ENCODE data around the gene FAM24B. TPM values are rescaled to one million over a fixed set of nuclear protein-coding genes. Genes with fewer than 3 reads are reported as not detected.
"Not testable (repeated sequence)": the region's sequence is repeated elsewhere in the genome, so short reads cannot be mapped to it uniquely, and the experiment has no call there.

The FAM24B gene, protein sequence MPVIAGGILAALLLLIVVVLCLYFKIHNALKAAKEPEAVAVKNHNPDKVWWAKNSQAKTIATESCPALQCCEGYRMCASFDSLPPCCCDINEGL
- total RNA-seq = 0.60 TPM

DNA sequence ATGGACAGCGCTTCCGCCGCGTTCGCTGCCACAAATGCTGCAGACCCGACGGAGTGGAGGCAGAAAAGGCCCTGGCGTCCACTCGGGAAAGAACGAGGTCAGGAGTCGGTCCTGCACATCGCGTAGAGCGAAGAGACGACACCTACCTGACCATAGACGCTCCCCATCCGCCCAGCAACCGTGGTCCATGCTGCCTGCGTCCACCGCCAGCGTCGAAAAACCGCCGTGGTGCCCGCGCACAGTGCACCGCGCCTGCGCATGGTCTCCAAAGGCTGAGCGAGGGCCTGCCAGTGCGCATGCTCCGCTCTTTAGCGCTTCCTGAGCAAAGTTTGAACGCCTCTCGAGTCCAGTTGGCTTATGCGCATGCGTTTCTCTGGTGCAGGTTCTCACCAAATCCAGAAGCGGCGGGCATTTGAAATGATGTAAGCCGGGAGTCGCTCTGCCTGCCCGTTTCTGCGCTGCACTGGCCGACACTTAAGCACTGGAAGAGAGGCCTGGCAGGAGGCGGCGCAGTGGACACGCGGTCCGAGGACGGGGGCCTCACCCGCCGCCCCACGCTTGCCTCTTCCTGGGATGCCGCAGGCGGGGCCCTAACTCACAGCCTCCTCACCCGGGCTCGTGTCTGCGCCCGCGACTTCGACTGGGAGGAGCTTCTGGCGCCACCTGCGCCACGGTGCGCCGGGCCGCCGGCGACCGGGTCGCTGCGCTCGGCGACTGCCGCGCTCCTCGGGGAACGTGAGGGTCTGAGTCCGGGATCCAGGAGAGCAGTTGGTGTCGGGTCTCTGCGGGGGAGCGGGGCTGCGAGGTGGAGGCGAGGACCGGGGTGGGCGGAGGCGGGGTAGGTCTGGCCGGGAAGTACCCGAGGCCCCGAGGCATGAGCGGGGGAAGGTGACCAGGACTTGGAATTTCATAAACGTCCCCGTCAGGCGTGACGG, at the start of gene FAM24B:
FAM24B (minus strand) TSS at position 243 of the 935 bp plus-strand sequence. CDS start 29,066 bp downstream, outside the sequence.
- DNase-seq (ENCODE audit: low spot score) = peak; percentile 96

DNA sequence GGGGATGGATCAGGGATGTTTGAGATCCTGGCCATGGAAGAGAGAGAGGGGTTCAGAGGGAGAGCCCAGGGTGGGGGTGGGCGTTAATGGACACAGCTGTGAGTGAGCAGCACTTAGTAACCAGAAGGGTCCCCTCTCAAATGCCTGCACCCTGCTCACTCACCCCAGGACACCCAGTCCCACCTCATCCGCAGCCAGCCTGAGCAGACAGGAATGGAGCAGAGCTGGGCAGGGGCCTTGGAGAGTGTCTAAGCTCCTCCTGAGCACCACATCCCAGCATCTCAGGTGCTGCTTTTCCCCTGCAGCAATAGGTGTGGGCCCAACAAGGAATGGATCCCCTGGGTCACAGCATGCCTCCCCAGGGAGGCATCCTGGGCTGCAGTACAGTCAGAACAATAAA, 36.3 kb upstream of the FAM24B start:
- DNase-seq (ENCODE audit: low spot score) = no peak
- no peak for ATAC-seq

More for the DNA sequence above, at the start of gene FAM24B:
- peak; percentile 97 for ATAC-seq

DNA sequence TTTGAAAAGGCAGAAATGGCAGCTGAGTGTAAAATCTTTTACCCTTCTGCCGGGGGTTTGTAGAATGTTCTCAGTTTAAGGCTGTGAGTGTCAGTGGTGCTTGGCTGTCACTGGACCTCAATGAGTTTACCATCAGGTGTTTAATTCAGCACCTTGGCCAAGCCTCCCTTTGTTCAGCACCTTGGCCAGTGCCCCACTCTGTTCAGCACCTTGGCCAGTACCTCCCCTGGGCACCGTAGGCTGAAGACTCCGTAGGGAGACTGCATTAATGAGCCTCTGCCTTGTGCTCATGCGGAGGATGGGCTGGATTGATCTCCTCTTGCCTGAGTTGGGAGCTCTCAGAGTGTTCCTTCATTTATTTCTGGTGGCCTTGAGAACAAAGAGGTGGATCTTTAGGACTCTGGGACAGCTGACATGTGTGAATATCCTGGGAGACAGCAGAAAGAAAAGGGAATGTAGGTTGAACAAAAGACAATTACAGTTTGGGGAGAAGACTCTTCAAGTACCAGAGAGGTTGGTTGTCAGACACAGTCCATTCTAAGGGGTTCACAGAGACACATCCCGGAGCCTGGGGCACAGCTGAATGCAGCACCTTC, 32.6 kb upstream of the FAM24B start:
- DNase-seq (ENCODE audit: low spot score) (no peak), ATAC-seq (peak; percentile 87)

DNA sequence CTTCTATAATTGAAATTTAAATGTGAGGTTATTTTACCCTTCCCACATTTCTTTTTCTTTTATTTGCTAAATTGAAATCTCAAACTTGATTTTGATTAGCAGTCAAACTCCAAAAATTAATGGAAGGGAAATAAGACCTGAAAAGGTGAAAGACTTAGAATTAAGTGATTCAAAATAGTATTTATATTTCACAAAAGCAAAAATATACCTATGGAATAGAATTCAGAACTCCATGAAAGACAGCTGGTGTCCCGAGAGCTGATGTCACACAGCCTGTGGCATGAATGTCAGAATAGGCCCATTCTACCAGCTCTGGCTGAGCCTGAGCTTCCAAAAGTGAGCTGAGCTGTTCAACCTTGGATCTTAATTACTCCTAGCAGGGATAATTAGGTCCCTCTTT, 30.9 kb upstream of the FAM24B start, which contains the start of gene FAM24A:
FAM24A (plus strand) TSS at position 301 of the 400 bp plus-strand sequence. CDS start 1,025 bp downstream, outside the sequence.
- ATAC-seq (no peak), DNase-seq (ENCODE audit: low spot score) (no peak)

DNA sequence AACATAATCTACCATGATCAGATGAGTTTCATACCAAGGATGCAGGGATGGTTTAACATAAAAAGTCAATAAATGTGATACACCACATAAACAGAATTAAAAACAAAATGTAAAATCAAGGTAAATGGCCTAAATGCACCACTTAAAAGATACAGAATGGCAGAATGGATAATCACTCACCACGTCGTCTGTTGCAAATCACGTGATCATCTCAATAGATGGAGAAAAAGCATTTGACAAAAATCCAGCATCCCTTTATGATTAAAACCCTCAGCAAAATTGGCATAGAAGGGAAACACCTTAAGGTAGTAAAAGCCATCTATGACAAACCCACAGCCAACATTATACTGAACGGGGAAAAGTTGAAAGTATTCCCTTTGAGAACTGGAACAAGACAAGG, 24.5 kb upstream of the FAM24B start:
- not testable (repeated sequence) for DNase-seq (ENCODE audit: low spot score); ATAC-seq

DNA sequence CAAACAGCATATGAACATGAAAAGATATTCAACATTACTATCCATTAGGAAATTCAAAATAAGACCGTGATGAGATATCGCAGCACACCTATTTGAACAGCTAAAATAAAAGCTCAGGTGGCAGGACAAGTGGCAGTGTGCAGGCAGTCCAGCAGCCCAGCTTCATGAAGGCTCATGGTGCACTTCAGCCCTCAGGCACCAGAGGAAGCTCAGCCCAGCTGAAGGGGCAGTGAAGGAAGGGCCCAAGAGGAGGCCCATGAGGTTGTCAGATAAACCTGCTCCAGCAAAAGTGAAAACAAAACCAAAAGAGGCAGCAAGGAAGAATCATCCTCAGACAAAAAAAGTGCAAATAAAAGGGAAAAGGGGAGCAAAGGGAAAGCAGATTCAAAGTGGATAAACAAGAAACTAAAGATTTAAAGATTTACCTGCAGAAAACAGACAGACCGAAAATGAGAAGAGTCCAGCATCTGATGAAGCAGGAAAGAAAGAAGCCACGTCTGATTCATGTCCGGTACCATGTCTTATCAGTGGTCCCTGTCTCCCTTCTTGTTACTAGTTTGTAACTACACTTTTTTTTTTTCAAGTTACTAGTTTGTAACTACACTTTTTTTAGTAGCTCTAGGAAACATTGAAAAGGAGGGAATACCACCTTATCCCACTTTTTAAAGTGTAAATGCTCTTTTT, 15.0 kb upstream of the FAM24B start:
- ATAC-seq = no peak

DNA sequence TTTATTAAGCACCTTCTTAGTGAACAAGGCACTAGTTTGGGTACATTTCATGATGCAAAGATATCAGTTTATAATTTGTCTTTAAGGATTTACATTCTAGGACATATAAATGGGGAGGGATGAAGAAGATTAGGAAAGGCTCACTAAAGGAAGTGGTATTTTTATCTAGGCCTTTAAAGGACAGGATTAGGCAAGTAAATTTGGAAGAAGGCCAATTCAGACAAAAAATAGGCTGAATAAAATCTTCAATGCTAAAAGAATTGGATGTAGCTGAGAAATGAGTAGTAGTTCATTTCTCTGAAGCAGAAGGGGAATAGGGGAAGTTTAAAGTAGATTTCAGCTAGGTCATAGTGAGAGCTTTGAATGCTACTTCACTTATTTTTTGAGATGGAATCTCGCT, 4.8 kb upstream of the FAM24B start:
- DNase-seq (ENCODE audit: low spot score) (no peak), ATAC-seq (no peak)

More for the DNA sequence above, 15.0 kb upstream of the FAM24B start:
- DNase-seq (ENCODE audit: low spot score) = no peak

DNA sequence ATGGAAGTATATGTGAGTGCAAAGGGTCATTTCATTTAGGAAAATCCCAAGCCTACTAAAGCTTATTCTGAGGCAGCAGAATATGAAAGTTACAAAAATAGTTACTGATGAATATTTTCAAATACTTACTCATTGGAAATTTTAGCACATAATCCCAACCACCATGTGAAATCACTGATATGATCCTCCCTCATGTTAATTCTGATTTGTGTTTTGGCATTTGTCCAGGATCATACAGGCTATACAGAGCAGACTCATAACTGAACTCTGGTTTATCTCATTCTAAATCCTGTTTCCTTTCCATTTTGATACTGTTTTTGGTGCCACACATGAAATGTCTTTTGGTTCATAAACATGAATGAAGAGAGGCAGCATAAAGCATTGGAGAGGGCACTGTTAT, 3.4 kb upstream of the FAM24B start:
- ATAC-seq (no peak), DNase-seq (ENCODE audit: low spot score) (no peak)

DNA sequence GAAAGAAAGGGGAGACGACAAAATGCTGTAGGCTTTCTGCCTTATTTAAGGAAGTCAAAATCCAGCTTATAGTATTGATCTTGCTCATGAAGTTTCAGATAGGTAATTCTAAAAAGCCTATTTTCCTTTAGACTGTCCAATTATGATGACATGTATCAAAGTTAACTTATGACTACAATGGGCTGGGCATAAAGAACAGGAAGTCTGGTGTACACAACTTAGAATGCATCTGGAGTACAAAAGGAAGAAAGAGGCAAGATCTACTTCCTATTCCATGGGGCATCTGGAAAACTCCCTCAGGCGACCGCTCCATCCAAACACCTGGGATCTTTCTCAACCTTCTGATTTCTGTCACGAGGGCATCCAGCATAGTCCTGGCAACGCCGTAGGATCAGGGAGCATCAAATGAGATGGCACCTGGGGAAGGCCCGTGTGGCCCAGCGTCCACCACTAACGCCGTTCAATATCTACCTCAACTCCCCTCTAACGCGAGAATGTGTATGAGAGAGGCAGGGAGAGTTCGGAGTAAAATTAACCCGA, 512 bp downstream of the FAM24B start:
- ATAC-seq (peak; percentile 8), DNase-seq (ENCODE audit: low spot score) (no peak)

DNA sequence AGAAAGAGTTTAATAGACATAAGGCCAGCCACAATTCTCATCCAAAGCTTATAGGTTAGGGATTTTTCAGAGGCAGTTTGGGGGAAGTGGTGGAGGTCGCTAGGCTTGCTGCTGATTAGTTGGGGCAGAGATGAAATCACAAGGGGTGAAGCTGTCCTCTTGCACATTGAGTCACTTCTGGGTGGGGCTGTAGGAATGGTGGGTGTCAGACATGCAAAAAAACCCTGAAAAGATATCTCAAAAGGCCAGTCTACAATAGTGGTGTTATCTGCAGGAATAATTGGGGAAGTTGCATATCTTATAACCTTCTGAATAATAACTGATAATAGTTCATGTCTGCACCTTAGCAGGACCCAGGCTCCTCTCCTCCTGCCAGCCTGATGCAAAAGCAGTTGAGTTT, 2.1 kb downstream of the FAM24B start:
- no peak for ATAC-seq
- DNase-seq (ENCODE audit: low spot score) = no peak

DNA sequence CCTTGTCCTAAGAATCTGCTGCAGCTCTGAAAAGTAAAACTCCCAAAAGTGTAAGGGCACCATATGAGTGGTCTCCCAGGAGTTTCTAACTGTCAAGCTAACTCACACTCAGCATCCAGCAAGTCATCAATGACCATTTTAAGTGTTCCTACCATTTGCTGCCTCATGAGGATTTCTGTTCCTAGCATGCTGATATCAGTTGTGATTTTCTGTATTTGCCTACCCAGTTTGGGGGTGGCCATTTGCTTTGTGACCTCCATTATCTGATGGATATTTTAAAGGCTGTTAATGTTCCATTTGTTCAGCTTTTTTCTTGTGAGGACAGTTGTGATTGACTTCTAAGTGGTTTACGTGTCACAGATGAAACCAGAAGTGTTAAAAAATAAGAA, 2.9 kb downstream of the FAM24B start:
- ATAC-seq (no peak), DNase-seq (ENCODE audit: low spot score) (no peak)

DNA sequence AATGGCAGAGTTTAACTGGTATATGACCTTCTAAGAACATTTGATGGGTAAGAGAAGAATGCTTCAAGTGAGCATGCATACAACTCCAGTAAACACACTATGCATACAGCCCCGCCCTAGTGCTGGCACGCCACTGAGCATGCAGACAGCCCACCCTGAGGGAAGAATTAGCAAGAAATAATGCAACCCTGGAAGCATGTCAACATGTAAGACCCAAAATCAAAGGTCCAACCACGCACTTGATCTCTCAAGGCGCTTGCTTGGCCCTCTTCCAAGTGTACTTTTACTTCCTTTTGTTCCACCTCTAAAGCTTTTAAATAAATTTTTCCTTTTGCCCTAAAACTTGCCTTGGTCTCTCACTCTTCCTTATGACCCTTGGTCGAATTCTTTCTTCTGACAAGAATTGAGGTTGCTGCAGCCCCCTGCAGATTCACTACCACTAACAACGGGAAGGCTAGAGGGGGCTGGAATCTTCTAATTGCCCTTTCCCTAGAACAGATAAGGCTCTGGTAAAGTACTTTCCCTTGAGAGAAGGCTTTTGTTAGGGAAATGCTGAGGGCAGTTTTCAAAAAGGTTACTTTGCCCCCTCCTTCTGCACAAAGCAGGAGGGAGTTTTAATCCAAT, 3.4 kb downstream of the FAM24B start:
- no peak for ATAC-seq
- DNase-seq (ENCODE audit: low spot score) = no peak

DNA sequence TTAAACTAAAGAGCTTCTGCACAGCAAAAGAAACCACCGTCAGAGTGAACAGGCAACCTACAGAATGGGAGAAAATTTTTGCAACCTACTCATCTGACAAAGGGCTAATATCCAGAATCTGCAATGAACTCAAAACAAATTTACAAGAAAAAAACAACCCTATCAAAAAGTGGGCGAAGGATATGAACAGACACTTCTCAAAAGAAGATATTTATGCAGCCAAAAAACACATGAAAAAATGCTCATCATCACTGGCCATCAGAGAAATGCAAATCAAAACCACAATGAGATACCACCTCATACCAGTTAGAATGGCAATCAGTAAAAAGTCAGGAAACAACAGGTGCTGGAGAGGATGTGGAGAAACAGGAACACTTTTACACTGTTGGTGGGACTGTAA, 7.4 kb downstream of the FAM24B start:
- ATAC-seq; DNase-seq (ENCODE audit: low spot score): not testable (repeated sequence)

DNA sequence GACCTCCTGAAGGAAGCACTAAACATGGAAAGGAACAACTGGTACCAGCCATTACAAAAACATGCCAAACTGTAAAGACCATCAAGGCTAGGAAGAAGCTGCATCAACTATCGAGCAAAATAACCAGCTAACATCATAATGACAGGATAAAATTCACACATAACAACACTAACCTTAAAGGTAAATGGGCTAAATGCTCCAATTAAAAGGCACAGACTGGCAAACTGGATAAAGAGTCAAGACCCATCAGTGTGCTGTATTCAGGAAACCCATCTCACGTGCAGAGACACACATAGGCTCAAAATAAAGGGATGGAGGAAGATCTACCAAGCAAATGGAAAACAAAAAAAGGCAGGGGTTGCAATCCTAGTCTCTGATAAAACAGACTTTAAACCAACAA, 10.6 kb downstream of the FAM24B start:
- ATAC-seq = not testable (repeated sequence)

DNA sequence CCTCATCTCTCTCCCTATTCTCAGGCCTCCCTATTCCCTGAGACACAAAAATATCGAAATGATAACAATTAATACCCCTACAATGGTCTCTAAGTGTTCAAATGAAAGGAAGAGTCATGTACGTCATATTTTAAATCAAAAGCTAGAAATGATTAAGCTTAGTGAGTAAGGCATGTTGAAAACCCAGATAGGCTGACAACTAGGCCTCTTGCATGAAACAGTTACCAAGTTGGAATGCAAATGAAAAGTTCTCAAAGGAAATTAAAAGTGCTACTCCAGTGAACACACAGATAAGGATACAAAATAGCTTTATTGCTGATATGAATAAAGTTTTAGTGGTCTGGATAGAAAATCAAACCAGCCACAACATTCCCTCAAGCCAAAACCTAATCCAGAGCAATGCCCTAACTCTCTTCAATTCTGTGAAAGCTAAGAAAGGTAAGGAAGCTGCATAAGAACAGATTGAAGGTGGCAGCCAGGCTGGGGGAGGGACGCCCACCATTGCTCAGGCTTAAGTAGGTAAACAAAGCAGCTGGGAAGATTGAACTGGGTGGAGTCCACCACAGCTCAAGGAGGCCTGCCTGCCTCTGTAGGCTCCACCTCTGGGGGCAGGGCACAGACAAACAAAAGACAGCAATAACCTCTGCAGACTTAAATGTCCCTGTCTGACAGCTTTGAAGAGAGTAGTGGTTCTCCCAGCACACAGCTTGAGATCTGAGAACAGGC, 12.5 kb downstream of the FAM24B start:
- DNase-seq (ENCODE audit: low spot score) = not testable (repeated sequence)

More for the DNA sequence above, 10.6 kb downstream of the FAM24B start:
- not testable (repeated sequence) for DNase-seq (ENCODE audit: low spot score)

DNA sequence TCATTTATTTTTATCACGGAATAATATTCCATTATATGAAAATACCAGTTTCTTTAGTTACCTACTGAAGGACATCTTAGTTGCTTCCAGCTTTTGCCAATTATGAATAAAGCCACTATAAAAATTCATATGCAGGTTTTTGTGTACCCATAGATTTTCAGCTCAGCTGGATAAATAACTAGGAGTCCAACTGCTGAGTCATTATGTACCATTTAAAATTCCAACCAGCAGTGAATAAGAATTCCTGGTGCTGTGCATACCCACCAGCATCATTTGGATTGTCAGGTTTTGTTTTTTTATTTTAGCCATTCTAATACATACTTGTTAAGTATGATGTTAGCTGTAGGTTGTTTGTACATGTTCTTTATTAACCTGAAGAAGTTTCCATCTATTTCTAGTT, 14.5 kb downstream of the FAM24B start:
- DNase-seq (ENCODE audit: low spot score) = no peak
- ATAC-seq = no peak

More for the DNA sequence above, 12.5 kb downstream of the FAM24B start:
- not testable (repeated sequence) for ATAC-seq

DNA sequence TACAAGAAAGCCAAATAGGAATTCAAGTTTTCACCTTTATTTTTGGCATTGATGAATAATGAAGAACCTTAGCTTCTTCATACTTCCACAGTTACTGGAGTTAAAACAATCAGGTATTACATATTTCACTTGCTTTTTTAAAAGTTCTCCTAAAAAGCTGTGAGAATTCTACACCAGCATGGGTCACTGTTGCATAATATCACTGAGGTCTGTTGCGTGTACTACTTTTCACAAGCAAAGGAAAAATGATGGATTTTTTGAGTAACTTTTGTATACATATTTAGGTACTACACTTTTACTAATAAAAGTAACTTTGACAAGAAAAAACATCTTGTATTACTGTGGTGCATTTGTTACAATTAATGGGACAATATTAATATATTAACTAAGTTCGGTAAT, 15.2 kb downstream of the FAM24B start:
- no peak for ATAC-seq

DNA sequence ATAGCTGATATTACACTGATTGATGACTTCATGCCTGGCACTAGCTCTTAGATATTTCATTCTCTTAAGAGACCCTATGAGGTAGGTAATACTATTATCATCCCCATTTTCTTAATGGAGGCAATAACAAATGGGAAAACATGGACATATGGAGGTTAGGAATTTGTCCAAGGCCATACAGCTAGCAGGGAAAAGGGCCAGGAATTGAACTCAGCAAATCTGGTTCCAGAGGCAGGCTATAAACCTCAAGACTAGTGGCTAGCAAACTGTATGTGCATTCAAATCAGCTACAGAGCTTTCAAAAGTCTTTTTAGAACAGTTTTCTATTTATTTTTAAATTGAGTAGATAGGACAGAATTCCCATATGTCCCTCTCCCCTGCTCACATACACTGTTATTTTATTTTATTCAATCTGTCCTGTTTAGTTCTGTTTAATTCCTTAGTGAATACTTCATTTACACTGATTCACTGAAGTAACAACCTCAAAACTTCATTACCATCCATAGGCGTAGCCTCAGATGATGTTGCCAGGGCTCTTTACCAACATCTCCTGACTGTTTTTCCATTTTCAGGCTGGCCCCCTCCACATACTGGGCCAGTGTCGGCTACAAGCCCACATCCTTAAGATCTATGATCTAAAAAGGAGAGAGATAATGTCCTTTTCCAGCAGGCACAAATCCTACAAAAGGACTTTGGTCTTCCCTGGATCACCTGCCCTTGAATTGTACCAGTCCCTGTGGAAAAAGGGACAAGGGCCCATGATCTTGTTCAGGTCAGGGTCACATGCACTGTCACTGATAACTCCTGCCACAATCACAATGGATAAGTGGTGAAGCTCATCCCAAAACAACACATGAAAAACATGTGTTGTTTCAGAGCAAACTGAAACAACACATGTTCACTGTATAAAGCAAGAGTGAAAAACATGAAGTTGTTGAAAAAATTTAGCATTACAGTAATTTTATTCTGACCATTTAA, 15.9 kb downstream of the FAM24B start:
- DNase-seq (ENCODE audit: low spot score) = no peak
- ATAC-seq = no peak

More for the DNA sequence above, 15.2 kb downstream of the FAM24B start:
- DNase-seq (ENCODE audit: low spot score) = no peak

Measured in left lobe of liver (tissue), 2 donors.